Cardiac fibroblast (primary cell): ENCODE data around the gene KCNQ5.

Source experiments
- DNase-seq, 2 donors: peaks; one replicate each; pipeline versions ENCODE4 v3.0.0 to v3.0.0-alpha.2; 2010; ENCODE audit warnings: low read depth in 2 of 2
- H3K4me3 ChIP-seq, 2 donors: replicated peaks in 1 of 2; 1 replicate in 1 of 2; 2 replicates in 1 of 2; pipeline ENCODE4 v1.5.1; 2011; ENCODE audit warnings: low read depth in 2 of 2, low read length in 2 of 2, mild to moderate bottlenecking in 2 of 2, moderate library complexity in 1 of 2
- TF ChIP-seq, protein P1 (sequence below): IDR thresholded peaks from one replicate; pipeline ENCODE4 v1.5.1; 2011; ENCODE audit warnings: low read depth, mild to moderate bottlenecking, low read length, inconsistent platforms

KCNQ5 gene

DNA sequence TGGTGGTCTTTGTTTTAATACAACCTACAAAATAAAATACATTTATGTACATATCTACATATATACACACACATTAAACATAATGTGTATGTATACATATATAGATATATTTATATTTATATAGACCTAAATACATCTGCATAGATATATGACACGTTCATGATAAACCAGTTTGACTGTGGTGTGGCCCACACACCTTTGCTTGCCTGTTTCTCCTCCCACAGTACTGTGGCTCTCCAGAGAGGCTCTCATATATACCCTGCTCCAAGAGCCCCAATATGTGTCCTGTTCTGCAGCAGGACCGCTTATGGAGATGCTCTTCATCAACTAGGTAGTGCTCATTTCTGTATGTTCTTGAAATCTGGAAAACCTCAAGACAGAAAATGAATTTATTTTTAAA, 207.0 kb downstream of the KCNQ5 start:
- H3K4me3 ChIP-seq = no peak overlapping the region
- TF ChIP-seq, protein P1, sequence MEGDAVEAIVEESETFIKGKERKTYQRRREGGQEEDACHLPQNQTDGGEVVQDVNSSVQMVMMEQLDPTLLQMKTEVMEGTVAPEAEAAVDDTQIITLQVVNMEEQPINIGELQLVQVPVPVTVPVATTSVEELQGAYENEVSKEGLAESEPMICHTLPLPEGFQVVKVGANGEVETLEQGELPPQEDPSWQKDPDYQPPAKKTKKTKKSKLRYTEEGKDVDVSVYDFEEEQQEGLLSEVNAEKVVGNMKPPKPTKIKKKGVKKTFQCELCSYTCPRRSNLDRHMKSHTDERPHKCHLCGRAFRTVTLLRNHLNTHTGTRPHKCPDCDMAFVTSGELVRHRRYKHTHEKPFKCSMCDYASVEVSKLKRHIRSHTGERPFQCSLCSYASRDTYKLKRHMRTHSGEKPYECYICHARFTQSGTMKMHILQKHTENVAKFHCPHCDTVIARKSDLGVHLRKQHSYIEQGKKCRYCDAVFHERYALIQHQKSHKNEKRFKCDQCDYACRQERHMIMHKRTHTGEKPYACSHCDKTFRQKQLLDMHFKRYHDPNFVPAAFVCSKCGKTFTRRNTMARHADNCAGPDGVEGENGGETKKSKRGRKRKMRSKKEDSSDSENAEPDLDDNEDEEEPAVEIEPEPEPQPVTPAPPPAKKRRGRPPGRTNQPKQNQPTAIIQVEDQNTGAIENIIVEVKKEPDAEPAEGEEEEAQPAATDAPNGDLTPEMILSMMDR = no peak

DNA sequence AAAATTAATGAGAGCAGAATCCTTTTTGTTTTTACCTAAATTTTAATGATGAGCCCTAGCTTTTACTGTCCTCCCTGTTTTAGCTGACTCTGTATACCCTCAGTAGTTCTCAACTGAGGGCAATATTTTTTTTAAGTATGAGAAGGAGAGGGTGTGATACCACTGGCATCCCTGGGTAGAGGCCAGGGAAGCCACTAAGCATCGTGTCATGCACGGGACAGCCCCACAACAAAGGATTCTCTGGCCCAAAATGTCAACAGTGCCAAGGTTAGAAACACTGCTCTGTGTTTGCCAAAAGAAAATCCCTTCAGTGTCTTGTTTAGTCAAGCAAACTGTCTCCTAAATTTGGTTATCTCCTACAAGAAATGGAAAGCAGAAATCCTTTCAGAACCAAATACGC, 210.4 kb downstream of the KCNQ5 start:
- peak in 1 of 2 donors; percentile 18 for DNase-seq
- TF ChIP-seq, protein P1 = no peak
- H3K4me3 ChIP-seq = no peak overlapping the region

More for the DNA sequence above, 207.0 kb downstream of the KCNQ5 start:
- no peak for DNase-seq

DNA sequence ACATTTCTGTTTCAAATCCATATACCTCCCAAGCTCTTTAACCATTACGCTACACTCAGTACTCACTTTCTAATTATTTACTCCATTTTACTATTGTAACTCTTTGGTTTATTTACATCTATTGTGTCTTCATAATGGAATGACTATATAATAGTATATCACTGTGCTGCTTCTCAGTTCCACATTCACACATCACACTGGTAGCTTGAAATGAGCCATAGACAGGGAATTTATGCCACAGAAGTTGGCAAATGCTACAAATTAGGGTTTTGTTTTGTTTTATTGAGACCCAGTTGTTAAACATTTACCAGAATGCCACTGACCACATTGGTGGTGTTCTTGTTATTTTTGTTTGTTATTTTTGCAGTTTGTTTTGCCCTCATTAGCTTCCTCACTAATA, 213.9 kb downstream of the KCNQ5 start:
- H3K4me3 ChIP-seq = no peak overlapping the region
- TF ChIP-seq, protein P1 = no peak
- DNase-seq = no peak

DNA sequence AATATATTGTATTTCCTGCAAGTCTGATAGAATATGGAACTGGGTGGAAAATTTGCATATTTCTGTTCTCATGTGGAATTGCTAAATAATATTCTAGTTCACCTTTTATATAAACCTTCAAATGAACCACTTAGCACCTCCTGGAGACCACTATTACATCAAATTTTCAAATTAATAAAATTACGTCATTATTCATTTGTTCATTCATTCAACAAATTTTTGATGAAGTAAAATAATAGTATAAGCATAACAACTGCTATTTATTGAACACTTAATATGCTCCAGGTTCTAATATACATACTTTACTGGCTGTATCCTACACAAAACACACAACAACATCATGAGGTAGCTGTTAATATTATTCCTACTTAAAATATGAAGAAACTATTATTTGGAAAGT, 215.1 kb downstream of the KCNQ5 start:
- H3K4me3 ChIP-seq = no peak overlapping the region
- TF ChIP-seq, protein P1 = no peak

DNA sequence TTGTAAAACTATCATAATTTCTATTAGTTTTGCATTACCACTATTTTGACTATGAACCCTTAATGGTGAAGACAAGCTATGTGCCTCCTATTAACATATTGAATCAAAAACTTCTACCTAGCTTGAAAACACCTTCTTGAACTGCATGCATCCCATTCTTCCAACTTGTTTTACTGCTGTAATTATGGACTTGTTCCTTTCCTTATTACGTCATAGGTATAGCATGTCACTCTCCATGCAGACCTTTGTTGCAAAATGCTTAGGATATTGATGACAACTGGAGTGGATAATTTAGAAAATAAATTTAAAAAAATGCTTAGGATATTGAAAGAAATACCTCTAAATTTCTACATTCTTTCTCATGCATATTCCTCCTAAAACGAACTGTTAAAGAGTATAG, 219.3 kb downstream of the KCNQ5 start:
- H3K4me3 ChIP-seq = no peak overlapping the region
- no peak for DNase-seq

More for the DNA sequence above, 215.1 kb downstream of the KCNQ5 start:
- DNase-seq = no peak

DNA sequence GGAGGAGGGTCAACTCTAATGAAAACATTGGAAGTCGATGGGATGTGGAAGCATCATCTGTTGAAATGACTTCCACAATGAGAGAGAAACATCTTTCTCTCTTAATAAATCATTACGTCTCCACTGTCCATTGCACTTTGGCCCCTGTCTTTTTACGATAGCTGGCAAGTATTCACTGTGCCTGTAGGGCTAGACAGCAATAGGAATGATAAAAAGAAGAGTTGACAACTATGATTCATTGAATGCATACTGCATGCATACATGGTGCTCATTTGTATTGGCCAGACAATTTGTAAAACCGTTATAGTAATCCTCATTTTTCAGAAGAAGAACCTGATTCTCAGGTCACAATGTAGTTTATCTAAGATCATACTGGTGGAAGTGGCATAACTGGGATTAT, 220.3 kb downstream of the KCNQ5 start:
- TF ChIP-seq, protein P1 = no peak
- no peak overlapping the region for H3K4me3 ChIP-seq
- DNase-seq = no peak

More for the DNA sequence above, 219.3 kb downstream of the KCNQ5 start:
- TF ChIP-seq, protein P1 = no peak

DNA sequence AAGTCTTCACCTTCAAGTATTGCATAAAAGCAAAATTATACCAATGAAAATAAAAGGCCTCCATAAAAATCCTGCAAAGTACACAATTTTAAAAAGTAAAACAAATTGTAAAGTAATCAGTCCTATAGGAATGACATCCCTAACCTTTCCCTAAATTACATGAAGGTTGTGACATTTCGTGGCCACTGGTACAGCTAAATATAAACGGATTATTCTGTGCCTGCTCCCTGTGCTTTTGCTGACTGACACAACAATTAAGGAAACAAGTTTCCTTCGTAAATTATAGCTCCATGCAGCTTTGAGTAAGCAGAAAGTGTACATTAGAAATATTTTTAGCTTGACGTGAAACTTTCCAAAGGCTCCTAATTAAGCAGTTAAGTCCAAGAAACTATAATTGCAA, 222.8 kb downstream of the KCNQ5 start:
- H3K4me3 ChIP-seq = no peak overlapping the region
- no peak for DNase-seq
- TF ChIP-seq, protein P1 = no peak
